Measurements from ENCODE around the gene DNAH3.
"Not testable (repeated sequence)": the region's sequence is repeated elsewhere in the genome, so short reads cannot be mapped to it uniquely, and the experiment has no call there.

The DNAH3 gene

DNA sequence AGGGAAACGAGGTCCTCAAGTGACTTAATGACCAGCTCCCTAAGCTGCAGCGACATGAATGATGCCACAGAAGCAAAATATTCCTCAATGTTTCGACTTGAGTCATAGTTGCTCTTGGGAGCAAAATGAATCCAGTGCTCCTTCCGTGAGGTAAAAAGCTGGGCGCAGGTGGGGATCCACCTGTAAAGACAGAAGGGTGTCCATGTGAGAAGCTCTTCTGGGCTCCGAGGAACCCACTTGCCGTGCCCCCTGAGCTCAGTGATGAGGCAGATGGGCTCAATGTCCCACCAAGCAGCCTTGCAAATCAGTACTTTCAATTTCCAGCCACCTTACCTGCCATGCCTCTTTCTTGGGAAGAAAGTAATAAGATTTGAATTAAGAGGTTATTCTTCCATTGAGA, 25.5 kb downstream of the DNAH3 start:
- Mint-ChIP-seq H3K9me3 (no peaks in the 10 kb centered on the region), H3K27ac (no peak overlapping the region), H3K4me3 (no peak overlapping the region)

DNA sequence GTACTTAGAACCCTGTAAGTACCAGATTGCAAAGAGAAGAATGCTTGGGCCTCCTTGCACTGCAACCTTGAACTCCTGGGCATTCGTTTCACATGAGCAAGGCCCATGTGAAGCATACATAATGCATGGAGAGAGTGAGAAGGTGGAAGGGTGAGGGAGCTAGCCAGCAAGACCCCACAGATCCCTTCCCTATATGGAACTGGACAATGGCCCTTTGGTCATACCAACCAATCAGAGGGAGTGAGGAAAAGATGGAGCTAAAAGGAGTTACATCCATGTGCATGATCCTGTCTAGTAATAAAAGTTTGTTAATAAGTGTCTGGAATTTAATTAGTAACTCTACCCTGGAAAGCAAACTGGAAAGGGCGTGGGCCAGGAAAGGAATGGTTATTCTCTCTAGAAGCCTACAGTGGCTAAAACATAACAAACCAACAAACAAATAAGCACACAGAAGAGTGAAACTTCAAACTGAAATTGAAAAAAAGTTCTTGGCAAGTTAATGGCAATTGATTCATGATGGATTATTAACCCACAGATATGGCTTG, 29.6 kb downstream of the DNAH3 start:
- Mint-ChIP-seq H3K4me3 (no peak overlapping the region), H3K27ac (no peak overlapping the region), H3K27me3 (ENCODE audit: low read depth) (no peaks in the 10 kb centered on the region), H3K4me1 (ENCODE audit: low read depth) (peaks cover 2% of the 10 kb centered on the region), H3K9me3 (peaks cover 8% of the 10 kb centered on the region), H3K36me3 (ENCODE audit: low read depth) (no peaks in the 10 kb centered on the region)

More for the DNA sequence above, 25.5 kb downstream of the DNAH3 start:
- Mint-ChIP-seq H3K36me3 (ENCODE audit: low read depth) (no peaks in the 10 kb centered on the region), H3K4me1 (ENCODE audit: low read depth) (no peaks in the 10 kb centered on the region), H3K27me3 (ENCODE audit: low read depth) (no peaks in the 10 kb centered on the region)

DNA sequence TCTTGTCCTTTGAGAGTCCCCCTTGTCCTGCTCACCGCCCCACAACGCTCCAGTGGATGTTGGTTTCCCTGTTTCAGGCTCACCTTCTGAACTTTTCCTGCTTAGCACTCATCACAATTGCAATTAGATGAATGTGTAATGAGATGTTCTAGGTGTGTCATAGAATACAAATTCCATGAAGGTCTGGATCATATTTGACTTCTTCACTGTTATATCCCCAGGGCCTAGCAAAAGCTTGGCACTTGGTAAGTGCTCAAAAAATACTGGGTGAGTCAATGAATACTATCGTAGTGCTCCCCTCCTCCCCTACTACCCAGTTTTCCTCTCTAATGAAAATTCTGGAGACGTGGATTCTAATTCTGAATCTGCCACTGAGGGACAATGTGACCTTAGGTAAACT, 33.1 kb downstream of the DNAH3 start:
- H3K27ac Mint-ChIP-seq = no peak overlapping the region
- H3K4me3 Mint-ChIP-seq = no peak overlapping the region
- H3K27me3 Mint-ChIP-seq (ENCODE audit: low read depth) = no peaks in the 10 kb centered on the region
- H3K4me1 Mint-ChIP-seq (ENCODE audit: low read depth) = peaks cover 2% of the 10 kb centered on the region
- no peaks in the 10 kb centered on the region for H3K36me3 Mint-ChIP-seq (ENCODE audit: low read depth)
- peaks cover 8% of the 10 kb centered on the region for H3K9me3 Mint-ChIP-seq

GRCh38 chr16:21116148-21116693, 34.4 kb downstream of the DNAH3 start:
- H3K36me3 Mint-ChIP-seq (ENCODE audit: low read depth) = no peaks in the 10 kb centered on the region
- peaks cover 2% of the 10 kb centered on the region for H3K4me1 Mint-ChIP-seq (ENCODE audit: low read depth)
- H3K4me3 Mint-ChIP-seq = peak overlapping the region; percentile 43
- H3K9me3 Mint-ChIP-seq = peaks cover 8% of the 10 kb centered on the region
- H3K27me3 Mint-ChIP-seq (ENCODE audit: low read depth) = no peaks in the 10 kb centered on the region
- no peak overlapping the region for H3K27ac Mint-ChIP-seq

- not testable (repeated sequence) for H3K4me1 Mint-ChIP-seq (ENCODE audit: low read depth); H3K27me3 Mint-ChIP-seq (ENCODE audit: low read depth); H3K9me3 Mint-ChIP-seq; H3K36me3 Mint-ChIP-seq (ENCODE audit: low read depth); H3K4me3 Mint-ChIP-seq; H3K27ac Mint-ChIP-seq
Observed at GRCh38 chr16:21115551-21115950, 35.1 kb downstream of the DNAH3 start.

DNA sequence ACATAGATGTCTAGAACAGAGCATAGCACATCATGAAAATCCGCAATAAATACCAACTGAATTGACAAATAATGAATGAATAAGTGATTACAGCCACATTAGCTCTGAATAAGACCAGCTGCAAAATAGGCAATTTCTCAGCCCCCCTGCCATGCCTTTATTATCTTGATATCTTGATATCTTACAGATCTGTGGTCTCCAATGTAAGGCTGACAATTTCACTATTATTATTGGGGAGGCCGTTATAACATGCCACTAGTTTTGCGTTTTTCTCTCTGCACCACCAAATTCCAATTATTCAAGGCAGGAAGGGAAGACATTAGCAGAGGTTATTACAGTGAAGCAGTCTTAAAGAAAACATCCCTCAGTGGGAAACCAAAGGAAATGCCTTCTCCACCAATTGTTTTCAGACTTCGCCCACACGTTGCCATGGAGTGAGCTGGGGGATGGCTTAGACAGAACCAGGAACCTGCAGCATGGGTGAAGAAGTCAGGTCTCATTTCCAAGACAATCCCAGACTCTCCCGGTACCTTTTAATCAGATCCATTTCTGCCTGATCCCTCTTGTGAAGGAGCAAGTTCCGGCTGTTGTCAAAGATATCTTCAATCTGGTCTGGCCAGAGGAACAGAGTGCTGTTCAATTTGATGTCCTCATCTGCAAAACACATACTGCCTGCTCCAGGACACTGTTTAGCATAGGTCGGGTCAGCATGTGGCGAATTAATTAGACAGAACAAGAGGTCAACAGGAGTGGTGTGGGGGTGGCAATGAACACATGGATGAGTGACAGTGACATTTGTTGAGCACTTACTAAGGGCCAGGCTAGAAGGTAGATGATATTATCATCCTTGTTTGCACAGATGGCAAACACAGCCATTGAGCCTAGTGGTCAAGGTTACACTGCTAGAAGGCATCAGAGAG, 46.4 kb downstream of the DNAH3 start:
- H3K9me3 Mint-ChIP-seq = no peaks in the 10 kb centered on the region
- H3K4me1 Mint-ChIP-seq (ENCODE audit: low read depth) = no peaks in the 10 kb centered on the region
- H3K36me3 Mint-ChIP-seq (ENCODE audit: low read depth) = no peaks in the 10 kb centered on the region
- H3K27ac Mint-ChIP-seq = no peak overlapping the region
- peaks cover 17% of the 10 kb centered on the region for H3K27me3 Mint-ChIP-seq (ENCODE audit: low read depth)
- H3K4me3 Mint-ChIP-seq = no peak overlapping the region

DNA sequence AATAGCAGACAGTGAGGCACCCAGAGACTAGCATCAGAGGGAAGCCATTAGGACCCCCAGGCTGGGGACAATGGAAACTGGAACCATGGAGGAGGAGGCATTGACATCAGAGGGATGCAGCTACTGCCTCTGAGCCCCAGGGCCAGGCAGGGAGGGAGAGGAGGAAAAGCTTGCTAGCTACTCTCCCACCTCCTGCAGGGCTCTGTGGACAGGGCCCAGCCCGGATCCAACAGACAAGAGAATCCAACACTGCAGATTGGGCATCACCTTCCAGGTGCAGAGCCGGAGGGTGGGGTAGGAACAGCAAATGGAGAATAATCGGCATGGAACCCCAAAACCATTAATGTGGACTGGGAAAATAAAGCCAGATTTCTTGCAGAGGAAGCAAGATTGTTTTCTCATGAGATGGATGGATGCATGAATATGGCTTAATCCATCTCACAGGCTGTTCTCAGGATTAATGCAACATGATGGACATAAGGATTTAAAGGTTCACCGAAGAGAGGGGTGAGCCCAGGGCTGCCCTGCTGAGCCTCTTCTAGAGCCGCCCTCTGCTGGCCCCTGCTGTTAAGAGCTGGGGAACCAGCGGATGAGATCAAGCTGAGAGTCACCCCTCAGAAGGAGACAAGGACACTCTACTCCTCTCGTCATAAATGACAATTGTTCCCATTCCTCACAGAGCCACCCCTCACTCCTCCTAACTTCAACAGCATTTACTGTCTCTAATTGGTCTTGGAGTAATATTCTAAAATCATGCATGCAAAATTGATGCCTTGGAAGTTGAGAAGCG, 48.8 kb downstream of the DNAH3 start:
- no peaks in the 10 kb centered on the region for H3K4me1 Mint-ChIP-seq (ENCODE audit: low read depth)

DNA sequence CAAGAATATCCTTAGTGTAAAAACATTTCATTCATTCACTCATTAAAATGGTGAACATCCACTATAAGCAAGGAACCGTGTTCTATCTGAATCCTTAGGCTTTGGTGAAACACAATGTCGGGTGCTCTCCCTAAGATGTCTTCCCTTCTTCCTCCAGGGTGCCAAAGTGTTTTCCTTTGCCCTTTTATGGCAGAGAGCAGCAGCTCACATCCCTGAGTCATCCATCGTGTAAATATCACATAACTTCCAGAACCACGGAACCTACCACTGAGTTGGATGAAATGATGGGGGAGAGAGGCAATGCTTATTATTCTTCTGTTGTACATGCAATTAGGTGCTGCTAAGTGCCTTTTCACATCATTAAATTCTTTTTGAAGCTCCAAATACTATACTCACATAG, 50.2 kb downstream of the DNAH3 start:
- Mint-ChIP-seq H3K36me3 (ENCODE audit: low read depth) (no peaks in the 10 kb centered on the region), H3K4me3 (no peak overlapping the region), H3K4me1 (ENCODE audit: low read depth) (no peaks in the 10 kb centered on the region), H3K9me3 (no peaks in the 10 kb centered on the region), H3K27me3 (ENCODE audit: low read depth) (peaks cover 39% of the 10 kb centered on the region), H3K27ac (no peak overlapping the region)

More for the DNA sequence above, 48.8 kb downstream of the DNAH3 start:
- Mint-ChIP-seq H3K27me3 (ENCODE audit: low read depth) (peaks cover 32% of the 10 kb centered on the region), H3K27ac (no peak overlapping the region), H3K9me3 (no peaks in the 10 kb centered on the region), H3K36me3 (ENCODE audit: low read depth) (no peaks in the 10 kb centered on the region), H3K4me3 (no peak overlapping the region)

- H3K27ac Mint-ChIP-seq = no peak overlapping the region
- H3K9me3 Mint-ChIP-seq = no peaks in the 10 kb centered on the region
- H3K27me3 Mint-ChIP-seq (ENCODE audit: low read depth) = peaks cover 52% of the 10 kb centered on the region
- no peaks in the 10 kb centered on the region for H3K36me3 Mint-ChIP-seq (ENCODE audit: low read depth)
- H3K4me3 Mint-ChIP-seq = no peak overlapping the region
- H3K4me1 Mint-ChIP-seq (ENCODE audit: low read depth) = no peaks in the 10 kb centered on the region
Observed at GRCh38 chr16:21097151-21097550, 53.5 kb downstream of the DNAH3 start.

GRCh38 chr16:21094719-21095118, 55.9 kb downstream of the DNAH3 start:
- H3K36me3 Mint-ChIP-seq (ENCODE audit: low read depth); H3K4me3 Mint-ChIP-seq; H3K27ac Mint-ChIP-seq; H3K4me1 Mint-ChIP-seq (ENCODE audit: low read depth); H3K9me3 Mint-ChIP-seq: not testable (repeated sequence)
- H3K27me3 Mint-ChIP-seq (ENCODE audit: low read depth) = peaks cover 58% of the 10 kb centered on the region

DNA sequence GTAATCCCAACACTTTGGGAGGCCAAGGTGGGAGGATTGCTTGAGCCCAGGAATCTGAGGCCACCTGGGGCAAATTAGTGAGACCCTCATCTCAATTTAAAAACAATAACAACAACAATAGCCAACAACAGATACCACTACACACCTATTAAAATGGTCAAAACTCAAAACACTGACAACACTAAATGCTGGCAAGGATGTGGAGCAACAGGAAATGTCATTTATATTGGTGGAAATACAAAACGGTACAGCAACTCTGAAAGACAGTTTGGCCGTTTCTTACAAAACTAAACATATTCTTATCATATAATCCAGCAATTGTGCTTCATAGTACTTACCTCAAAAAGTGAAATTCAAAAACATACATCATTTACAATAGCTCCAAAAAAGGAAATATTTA, 57.7 kb downstream of the DNAH3 start:
- no peak overlapping the region for H3K4me3 Mint-ChIP-seq
- no peaks in the 10 kb centered on the region for H3K4me1 Mint-ChIP-seq (ENCODE audit: low read depth)
- no peak overlapping the region for H3K27ac Mint-ChIP-seq
- no peaks in the 10 kb centered on the region for H3K36me3 Mint-ChIP-seq (ENCODE audit: low read depth)
- no peaks in the 10 kb centered on the region for H3K9me3 Mint-ChIP-seq
- peaks cover 61% of the 10 kb centered on the region for H3K27me3 Mint-ChIP-seq (ENCODE audit: low read depth)

DNA sequence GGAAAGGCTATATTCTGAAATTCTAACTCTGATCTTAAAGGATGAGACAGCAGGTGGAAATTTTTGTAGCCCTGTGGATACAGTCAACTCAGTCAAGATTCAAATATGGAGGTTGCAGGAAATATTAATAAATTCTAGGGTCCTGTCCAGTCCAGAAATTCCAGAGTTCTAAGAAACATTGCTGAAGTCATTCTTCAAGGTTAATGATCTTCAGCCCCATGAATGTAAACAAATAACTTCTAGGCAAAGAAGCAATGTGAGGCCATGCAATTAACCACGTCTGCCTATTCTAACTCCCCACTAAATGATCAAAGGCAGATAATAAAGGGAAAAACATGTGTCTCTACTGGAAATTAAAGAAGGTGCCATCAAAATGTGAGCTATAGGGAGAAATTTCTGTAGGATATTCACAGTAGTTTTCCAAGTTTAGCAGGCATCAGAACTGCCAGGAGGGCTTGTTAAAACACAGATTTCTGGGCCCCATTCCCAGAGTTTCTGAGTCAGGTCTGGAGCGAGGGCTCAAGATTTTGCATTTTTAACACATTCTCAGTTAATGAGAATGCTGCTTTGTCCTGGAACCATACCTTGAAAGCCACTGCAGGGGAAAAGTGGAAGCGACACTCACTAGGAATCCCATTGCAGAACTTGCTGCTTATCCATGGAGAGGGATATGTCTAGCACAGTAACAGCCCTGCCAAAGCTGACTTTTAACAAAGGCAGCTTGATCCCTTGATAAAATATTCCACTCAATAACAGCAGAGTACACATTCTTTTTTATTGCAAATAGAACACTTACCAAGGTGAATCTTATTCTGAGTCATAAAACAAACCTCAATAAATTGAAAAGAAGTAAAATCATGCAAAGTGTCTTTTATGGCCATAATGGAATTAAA, 61.8 kb downstream of the DNAH3 start:
- no peaks in the 10 kb centered on the region for H3K9me3 Mint-ChIP-seq
- no peaks in the 10 kb centered on the region for H3K36me3 Mint-ChIP-seq (ENCODE audit: low read depth)
- H3K4me1 Mint-ChIP-seq (ENCODE audit: low read depth) = no peaks in the 10 kb centered on the region
- H3K27ac Mint-ChIP-seq = no peak overlapping the region
- no peak overlapping the region for H3K4me3 Mint-ChIP-seq
- peaks cover 46% of the 10 kb centered on the region for H3K27me3 Mint-ChIP-seq (ENCODE audit: low read depth)

- Mint-ChIP-seq H3K9me3 (no peaks in the 10 kb centered on the region), H3K4me3 (no peak overlapping the region), H3K27me3 (ENCODE audit: low read depth) (peaks cover 43% of the 10 kb centered on the region), H3K36me3 (ENCODE audit: low read depth) (no peaks in the 10 kb centered on the region), H3K4me1 (ENCODE audit: low read depth) (no peaks in the 10 kb centered on the region), H3K27ac (no peak overlapping the region)
Observed at GRCh38 chr16:21088143-21088542, 62.5 kb downstream of the DNAH3 start.
